Measurements from ENCODE around the gene SHISAL1. TPM values are rescaled to one million over a fixed set of nuclear protein-coding genes. Genes with fewer than 3 reads are reported as not detected.

SHISAL1 gene
- total RNA-seq, 1 experiment from 2014 or later = 1.6 TPM

DNA sequence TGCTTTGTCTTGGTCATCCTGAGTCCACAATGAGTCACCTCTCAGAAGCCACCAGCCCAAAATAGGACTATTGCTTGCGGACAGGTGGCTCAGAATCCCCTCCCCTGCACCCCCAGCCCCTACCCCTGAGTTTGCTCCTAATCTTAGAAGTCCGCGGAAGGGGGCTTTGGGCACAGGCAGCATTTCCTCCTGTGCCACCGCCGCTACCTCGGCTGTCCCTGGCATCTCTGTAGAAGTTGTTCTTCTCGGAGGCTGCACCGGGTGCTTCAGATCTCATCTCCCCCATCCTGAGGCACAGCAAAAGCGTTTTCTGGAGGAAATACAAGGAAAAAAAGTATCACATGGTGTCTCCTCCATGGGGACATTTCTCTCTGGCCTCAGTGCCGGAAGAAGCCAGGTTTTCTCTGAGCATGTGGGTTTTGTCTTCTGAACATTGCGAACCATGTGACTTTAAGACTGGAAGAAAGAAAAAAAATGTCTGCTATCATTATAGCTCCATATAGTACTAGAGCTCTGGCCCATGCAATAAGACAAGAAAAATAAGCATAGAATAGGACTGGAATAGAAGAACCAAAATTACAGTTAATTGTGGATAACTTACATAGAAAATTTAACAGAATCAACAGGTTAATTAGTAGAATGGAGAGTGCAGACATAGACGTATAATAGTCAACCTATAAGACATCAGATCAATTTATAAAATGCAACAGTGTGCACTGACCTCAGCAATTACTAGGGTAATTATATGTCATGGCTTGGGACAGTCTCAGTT is 63.2 kb downstream of the SHISAL1 start:
- intact Hi-C loops (cut with micrococcal nuclease) = no loop called here
- H3K27ac Mint-ChIP-seq (ENCODE audit: low read depth, unreplicated experiment) = no peak overlapping the region
- ChIA-PET POLR2A (no interaction called here), CTCF (no interaction called here)
- no peaks in the 10 kb centered on the region for H3K9me3 Mint-ChIP-seq (ENCODE audit: unreplicated experiment)
- H3K4me1 Mint-ChIP-seq (ENCODE audit: insufficient read depth, unreplicated experiment) = no peaks in the 10 kb centered on the region
- no peak overlapping the region for H3K4me3 Mint-ChIP-seq (ENCODE audit: unreplicated experiment)
- DNase-seq (ENCODE audit: unreplicated experiment) = no peak
- H3K27me3 Mint-ChIP-seq (ENCODE audit: insufficient read depth, unreplicated experiment) = peaks cover 2% of the 10 kb centered on the region
- no TSS peak for BruUV-seq (replicated peaks)
- H3K36me3 Mint-ChIP-seq (ENCODE audit: insufficient read depth, unreplicated experiment) = no peaks in the 10 kb centered on the region
- TF ChIP-seq, protein P1, sequence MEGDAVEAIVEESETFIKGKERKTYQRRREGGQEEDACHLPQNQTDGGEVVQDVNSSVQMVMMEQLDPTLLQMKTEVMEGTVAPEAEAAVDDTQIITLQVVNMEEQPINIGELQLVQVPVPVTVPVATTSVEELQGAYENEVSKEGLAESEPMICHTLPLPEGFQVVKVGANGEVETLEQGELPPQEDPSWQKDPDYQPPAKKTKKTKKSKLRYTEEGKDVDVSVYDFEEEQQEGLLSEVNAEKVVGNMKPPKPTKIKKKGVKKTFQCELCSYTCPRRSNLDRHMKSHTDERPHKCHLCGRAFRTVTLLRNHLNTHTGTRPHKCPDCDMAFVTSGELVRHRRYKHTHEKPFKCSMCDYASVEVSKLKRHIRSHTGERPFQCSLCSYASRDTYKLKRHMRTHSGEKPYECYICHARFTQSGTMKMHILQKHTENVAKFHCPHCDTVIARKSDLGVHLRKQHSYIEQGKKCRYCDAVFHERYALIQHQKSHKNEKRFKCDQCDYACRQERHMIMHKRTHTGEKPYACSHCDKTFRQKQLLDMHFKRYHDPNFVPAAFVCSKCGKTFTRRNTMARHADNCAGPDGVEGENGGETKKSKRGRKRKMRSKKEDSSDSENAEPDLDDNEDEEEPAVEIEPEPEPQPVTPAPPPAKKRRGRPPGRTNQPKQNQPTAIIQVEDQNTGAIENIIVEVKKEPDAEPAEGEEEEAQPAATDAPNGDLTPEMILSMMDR (IDR thresholded peaks at IDR 0.05; ENCODE audit: unreplicated experiment) = no peak

DNA sequence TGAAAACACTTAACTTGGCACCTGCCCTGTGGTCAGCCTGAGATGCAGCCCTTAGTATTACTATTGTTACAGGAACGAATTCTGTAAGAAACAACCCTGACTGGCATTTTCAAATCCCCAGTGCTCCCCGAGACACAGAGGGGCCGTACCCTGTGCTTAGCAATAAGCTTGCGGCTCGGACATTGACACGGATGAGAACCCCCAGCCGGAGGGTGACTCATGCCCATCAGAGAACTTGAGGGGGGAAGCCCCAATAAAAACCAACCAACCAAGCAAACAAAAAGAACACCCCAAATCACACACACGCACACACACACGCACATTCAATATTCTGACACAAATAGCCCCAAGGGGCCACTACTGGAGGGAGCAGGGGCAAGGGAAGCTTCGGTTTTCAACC is 63.8 kb downstream of the SHISAL1 start:
- intact Hi-C loops (cut with micrococcal nuclease) = no loop called here
- no peaks in the 10 kb centered on the region for H3K9me3 Mint-ChIP-seq (ENCODE audit: unreplicated experiment)
- BruUV-seq (replicated peaks) = no TSS peak
- TF ChIP-seq, protein P1 (IDR thresholded peaks at IDR 0.05; ENCODE audit: unreplicated experiment) = no peak
- H3K36me3 Mint-ChIP-seq (ENCODE audit: insufficient read depth, unreplicated experiment) = no peaks in the 10 kb centered on the region
- H3K4me3 Mint-ChIP-seq (ENCODE audit: unreplicated experiment) = no peak overlapping the region
- no peaks in the 10 kb centered on the region for H3K27me3 Mint-ChIP-seq (ENCODE audit: insufficient read depth, unreplicated experiment)
- H3K4me1 Mint-ChIP-seq (ENCODE audit: insufficient read depth, unreplicated experiment) = no peaks in the 10 kb centered on the region
- no peak for DNase-seq (ENCODE audit: unreplicated experiment)
- ChIA-PET CTCF (no interaction called here), POLR2A (no interaction called here)
- H3K27ac Mint-ChIP-seq (ENCODE audit: low read depth, unreplicated experiment) = no peak overlapping the region

DNA sequence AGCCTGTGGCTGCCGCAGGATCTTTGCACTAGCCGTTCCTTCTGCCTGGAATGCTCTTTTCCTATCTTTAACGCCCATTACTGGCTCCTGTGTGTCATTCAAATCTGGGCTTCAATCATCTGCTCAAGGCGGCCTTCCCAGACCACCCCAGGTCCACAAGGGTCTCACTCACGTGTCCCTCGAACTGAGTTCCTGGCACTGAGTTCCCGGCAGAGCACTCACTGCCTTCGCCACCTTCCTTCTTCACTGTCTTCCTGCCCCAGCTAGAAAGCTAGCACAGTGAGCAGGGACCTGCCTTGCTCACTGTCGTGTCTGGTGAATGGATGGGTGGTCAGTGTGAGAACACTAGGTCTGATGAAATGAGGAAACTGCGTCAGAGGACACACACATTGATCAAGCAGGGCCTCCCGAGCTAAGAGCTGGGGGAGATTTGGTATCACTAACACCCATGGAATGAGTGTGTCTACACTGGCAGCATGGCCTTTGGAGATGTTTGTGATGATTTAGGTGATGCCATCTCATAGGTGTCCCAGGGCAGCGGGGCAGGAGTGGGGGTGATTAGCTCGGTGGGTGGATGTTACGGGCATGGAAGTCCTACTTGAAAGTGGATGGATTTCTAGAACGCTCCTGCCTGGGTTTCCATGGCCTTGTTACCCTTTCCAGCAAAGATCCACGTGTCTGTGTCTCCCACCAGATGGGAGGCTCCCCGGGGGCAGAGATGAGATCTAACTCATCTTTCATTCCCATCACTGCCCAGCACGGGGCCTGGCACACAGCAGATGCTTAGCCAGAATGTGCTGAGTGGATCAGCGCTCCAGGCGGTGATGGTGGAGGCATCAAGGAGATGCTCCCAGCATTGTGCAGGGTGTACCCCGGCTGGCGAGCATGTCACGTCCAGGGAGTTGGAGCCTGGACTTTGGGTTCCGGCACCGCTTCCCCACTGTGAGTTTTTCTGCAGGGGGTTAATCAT is 64.5 kb downstream of the SHISAL1 start:
- TF ChIP-seq, protein P1 (IDR thresholded peaks at IDR 0.05; ENCODE audit: unreplicated experiment) = no peak
- no peak overlapping the region for H3K4me3 Mint-ChIP-seq (ENCODE audit: unreplicated experiment)
- POLR2A ChIA-PET = no interaction called here
- no peaks in the 10 kb centered on the region for H3K36me3 Mint-ChIP-seq (ENCODE audit: insufficient read depth, unreplicated experiment)
- intact Hi-C loops (cut with micrococcal nuclease) = no loop called here
- BruUV-seq (replicated peaks) = no TSS peak
- H3K9me3 Mint-ChIP-seq (ENCODE audit: unreplicated experiment) = no peaks in the 10 kb centered on the region
- H3K27me3 Mint-ChIP-seq (ENCODE audit: insufficient read depth, unreplicated experiment) = no peaks in the 10 kb centered on the region
- no peaks in the 10 kb centered on the region for H3K4me1 Mint-ChIP-seq (ENCODE audit: insufficient read depth, unreplicated experiment)
- no peak overlapping the region for H3K27ac Mint-ChIP-seq (ENCODE audit: low read depth, unreplicated experiment)
- CTCF ChIA-PET = interaction anchor here (0.6 kb wide), 2 partner anchors 114 to 862 kb away, joined by 3 read pairs; no protein-coding TSS in a partner anchor
- no peak for DNase-seq (ENCODE audit: unreplicated experiment)

DNA sequence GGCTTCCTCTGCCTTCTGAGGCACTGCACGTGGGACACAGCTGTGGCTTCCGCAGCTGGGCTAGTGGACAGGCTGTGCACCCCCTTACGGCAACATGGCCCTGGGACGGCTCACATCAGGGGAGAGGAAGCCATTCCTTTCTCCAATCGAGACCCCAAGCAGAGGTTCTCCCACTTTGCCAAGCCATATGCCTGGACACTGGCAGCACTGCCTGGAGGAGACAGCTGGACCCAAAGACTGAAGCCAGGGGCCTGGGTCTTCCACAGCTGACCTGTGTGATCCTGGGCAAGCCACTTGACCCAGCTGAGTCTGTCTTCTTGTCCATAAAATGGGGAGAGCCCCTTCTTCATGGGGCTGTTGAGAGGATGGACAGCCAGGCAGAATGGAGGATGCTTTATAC is 65.4 kb downstream of the SHISAL1 start:
- no TSS peak for BruUV-seq (replicated peaks)
- ChIA-PET POLR2A (no interaction called here), CTCF (interaction anchor here (1.0 kb wide), 1 partner anchor 379 kb away, joined by 4 read pairs; no protein-coding TSS in a partner anchor)
- Mint-ChIP-seq H3K36me3 (ENCODE audit: insufficient read depth, unreplicated experiment) (no peaks in the 10 kb centered on the region), H3K4me3 (ENCODE audit: unreplicated experiment) (no peak overlapping the region), H3K27ac (ENCODE audit: low read depth, unreplicated experiment) (no peak overlapping the region), H3K9me3 (ENCODE audit: unreplicated experiment) (no peaks in the 10 kb centered on the region), H3K4me1 (ENCODE audit: insufficient read depth, unreplicated experiment) (no peaks in the 10 kb centered on the region), H3K27me3 (ENCODE audit: insufficient read depth, unreplicated experiment) (peaks cover 8% of the 10 kb centered on the region)
- no peak for DNase-seq (ENCODE audit: unreplicated experiment)
- TF ChIP-seq, protein P1 (IDR thresholded peaks at IDR 0.05; ENCODE audit: unreplicated experiment) = no peak
- intact Hi-C loops (cut with micrococcal nuclease) = no loop called here
